Mesenchymal stem cell (in vitro differentiated cells and primary cell): ENCODE measurements around the gene SPATS2L.

Experiments used
- DNase-seq: peaks from one replicate; pipeline ENCODE4 v3.0.0-alpha.2; 2013
- H2AFZ ChIP-seq: one replicate; pipeline ENCODE4 v1.6.1; 2013; ENCODE audit warnings: low read depth, mild to moderate bottlenecking, control low read depth, inconsistent platforms, low read length, moderate library complexity
- H2AK5ac ChIP-seq: 2 replicates; pipeline ENCODE4 v1.6.1; 2013; ENCODE audit warnings: low read length, moderate library complexity, mild to moderate bottlenecking, inconsistent platforms; ENCODE audit not compliant: severe bottlenecking
- H2BK120ac ChIP-seq: one replicate; pipeline ENCODE4 v1.6.1; 2013; ENCODE audit warnings: low read depth, mild to moderate bottlenecking, inconsistent platforms, low read length, moderate library complexity
- H2BK12ac ChIP-seq, 2 experiments: one replicate each; pipeline ENCODE4 v1.6.1; 2013; ENCODE audit warnings: inconsistent platforms in 2 of 2, low read length in 2 of 2, mild to moderate bottlenecking in 2 of 2, moderate library complexity in 2 of 2, control low read depth in 1 of 2
- H2BK15ac ChIP-seq: one replicate; pipeline ENCODE4 v1.6.1; 2013; ENCODE audit warnings: mild to moderate bottlenecking, low read depth, inconsistent platforms; ENCODE audit not compliant: poor library complexity, severe bottlenecking
- H2BK5ac ChIP-seq: 2 replicates; pipeline ENCODE4 v1.6.1; 2013; ENCODE audit warnings: low read depth, mild to moderate bottlenecking, low read length, control low read depth, inconsistent platforms; ENCODE audit not compliant: poor library complexity, severe bottlenecking
- H3K14ac ChIP-seq, 2 experiments: one replicate each; pipeline ENCODE4 v1.6.1; 2013; ENCODE audit warnings: inconsistent platforms in 2 of 2, low read length in 2 of 2, control low read depth in 1 of 2, mild to moderate bottlenecking in 1 of 2, moderate library complexity in 1 of 2
- H3K18ac ChIP-seq, 2 experiments: one replicate each; pipeline ENCODE4 v1.6.1; 2013; ENCODE audit warnings: inconsistent platforms in 2 of 2, low read length in 2 of 2, control low read depth in 1 of 2, low read depth in 1 of 2, mild to moderate bottlenecking in 1 of 2
- H3K23ac ChIP-seq, 2 experiments: one replicate each; pipeline ENCODE4 v1.6.1; 2013; ENCODE audit warnings: inconsistent platforms in 2 of 2, low read length in 2 of 2, mild to moderate bottlenecking in 2 of 2, moderate library complexity in 2 of 2, control low read depth in 1 of 2
- H3K27ac ChIP-seq: 2 replicates; pipeline ENCODE4 v1.5.1; 2013; ENCODE audit warnings: mild to moderate bottlenecking, moderate library complexity, low read length, control low read depth, inconsistent platforms; ENCODE audit not compliant: poor library complexity, severe bottlenecking
- H3K27me3 ChIP-seq, 2 experiments: 2 replicates each; pipeline versions ENCODE4 v1.6.1 to v1.7.0; 2013; ENCODE audit warnings: low read length in 2 of 2, mild to moderate bottlenecking in 2 of 2, moderate library complexity in 2 of 2, control low read depth in 1 of 2, inconsistent platforms in 1 of 2; ENCODE audit not compliant: control insufficient read depth in 1 of 2, insufficient read depth in 1 of 2
- H3K36me3 ChIP-seq, 2 experiments: 2 replicates each; pipeline versions ENCODE4 v1.6.1 to v1.7.0; 2013; ENCODE audit warnings: low read length in 2 of 2, control low read depth in 1 of 2, inconsistent platforms in 1 of 2, low read depth in 1 of 2, mild to moderate bottlenecking in 1 of 2; ENCODE audit not compliant: insufficient read depth in 2 of 2, control insufficient read depth in 1 of 2
- H3K4ac ChIP-seq, 2 experiments: one replicate each; pipeline ENCODE4 v1.6.1; 2013; ENCODE audit warnings: inconsistent platforms in 2 of 2, low read length in 2 of 2, mild to moderate bottlenecking in 2 of 2, moderate library complexity in 2 of 2, control low read depth in 1 of 2, low read depth in 1 of 2
- H3K4me1 ChIP-seq: 2 replicates; pipeline ENCODE4 v1.6.1; 2013; ENCODE audit warnings: low read depth, low read length, control low read depth; ENCODE audit not compliant: control insufficient read depth, insufficient read depth
- H3K4me2 ChIP-seq: 2 replicates; pipeline ENCODE4 v1.6.1; 2013; ENCODE audit warnings: low read length, mild to moderate bottlenecking, inconsistent platforms; ENCODE audit not compliant: poor library complexity, severe bottlenecking
- H3K4me3 ChIP-seq, 2 experiments: 2 replicates each; pipeline versions ENCODE4 v1.5.1 to v1.7.0; 2013; ENCODE audit warnings: low read length in 2 of 2, mild to moderate bottlenecking in 2 of 2, control low read depth in 1 of 2, low read depth in 1 of 2; ENCODE audit not compliant: insufficient read depth in 1 of 2
- H3K79me1 ChIP-seq: replicated peaks from 2 replicates; pipeline ENCODE4 v1.6.1; 2013; ENCODE audit warnings: mild to moderate bottlenecking, control low read depth, low read length, inconsistent platforms; ENCODE audit not compliant: poor library complexity, severe bottlenecking
- H3K9ac ChIP-seq: 2 replicates; pipeline ENCODE4 v1.7.0; 2013; ENCODE audit warnings: mild to moderate bottlenecking, low read length, moderate library complexity
- H3K9me3 ChIP-seq: 2 replicates; pipeline ENCODE4 v1.7.0; 2013; ENCODE audit warnings: mild to moderate bottlenecking, low read length; ENCODE audit not compliant: control insufficient read depth
- H4K8ac ChIP-seq: one replicate; pipeline ENCODE4 v1.6.1; 2013; ENCODE audit warnings: inconsistent platforms, mild to moderate bottlenecking, low read length, moderate library complexity
- H4K91ac ChIP-seq: one replicate; pipeline ENCODE4 v1.6.1; 2013; ENCODE audit warnings: mild to moderate bottlenecking, low read length, inconsistent platforms
- WGBS: methylation state at CpG from one replicate; pipeline ENCODE4 v1.1.7; 2013; ENCODE audit warnings: mixed read lengths; 5-methylcytosine and 5-hydroxymethylcytosine counted together

The SPATS2L gene

DNA sequence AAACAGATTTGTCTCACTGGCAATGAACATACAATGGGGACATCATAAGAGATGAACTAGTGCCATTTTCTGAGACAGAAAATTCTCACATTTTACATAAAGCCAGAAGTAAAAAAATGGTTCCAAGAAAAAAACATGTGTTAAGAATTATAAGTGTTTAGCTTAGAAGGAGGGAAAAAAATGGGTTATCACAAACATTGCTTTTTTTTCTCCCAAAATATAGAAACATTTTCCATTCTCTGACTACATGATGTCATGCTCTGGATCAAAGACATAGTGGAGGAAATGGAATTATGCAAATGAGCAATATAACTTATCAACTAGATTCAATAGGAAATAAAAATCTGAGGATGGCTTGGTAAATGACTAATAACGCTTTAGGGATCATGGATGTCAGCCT is 49.8 kb downstream of the SPATS2L start:
- Histone ChIP-seq H3K14ac (no peak overlapping the region), H3K36me3 (no peaks in the 10 kb centered on the region), H3K4ac (no peak overlapping the region), H3K27me3 (no peaks in the 10 kb centered on the region), H4K8ac (no peak overlapping the region), H3K9me3 (no peaks in the 10 kb centered on the region), H3K9ac (no peak overlapping the region), H2BK120ac (no peak overlapping the region), H2BK12ac (no peak overlapping the region), H3K4me1 (peaks cover 5% of the 10 kb centered on the region), H2AFZ (no peak overlapping the region), H3K4me2 (no peak overlapping the region), H2AK5ac (no peak overlapping the region), H2BK5ac (no peak overlapping the region), H2BK15ac (no peak overlapping the region), H3K4me3 (no peak overlapping the region), H3K79me1 (peaks cover 9% of the 10 kb centered on the region), H3K18ac (no peak overlapping the region), H3K27ac (peak overlapping the region; percentile 79), H4K91ac (no peak overlapping the region), H3K23ac (no peak overlapping the region)
- 100% methylated on average over 1 of the region's 1 CpG for WGBS
- DNase-seq = no peak

DNA sequence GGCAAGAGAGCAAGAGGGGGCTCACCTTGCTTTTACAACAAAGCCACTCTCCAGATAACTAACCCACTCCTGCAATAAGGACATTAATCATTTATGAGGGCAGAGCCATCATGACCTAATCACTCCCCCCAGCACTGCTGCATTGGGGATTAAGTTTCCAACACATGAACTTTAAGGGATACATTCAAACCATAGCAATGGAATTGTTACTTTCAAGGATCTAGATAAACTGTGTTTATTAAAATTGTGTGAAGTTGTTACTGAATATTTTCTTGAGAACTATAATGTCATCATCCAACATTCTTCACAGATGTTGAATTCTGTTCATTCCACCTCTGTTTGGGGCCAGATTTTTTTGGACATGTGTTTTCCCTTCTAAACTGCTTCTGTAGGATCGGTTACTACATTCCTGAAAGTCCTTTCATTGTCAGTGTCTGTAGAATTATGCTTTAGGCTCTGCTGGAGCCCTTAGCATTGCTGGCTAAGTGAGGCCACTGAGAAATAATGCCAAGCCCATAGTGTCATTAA is 50.4 kb downstream of the SPATS2L start:
- H4K91ac ChIP-seq = no peak overlapping the region

DNA sequence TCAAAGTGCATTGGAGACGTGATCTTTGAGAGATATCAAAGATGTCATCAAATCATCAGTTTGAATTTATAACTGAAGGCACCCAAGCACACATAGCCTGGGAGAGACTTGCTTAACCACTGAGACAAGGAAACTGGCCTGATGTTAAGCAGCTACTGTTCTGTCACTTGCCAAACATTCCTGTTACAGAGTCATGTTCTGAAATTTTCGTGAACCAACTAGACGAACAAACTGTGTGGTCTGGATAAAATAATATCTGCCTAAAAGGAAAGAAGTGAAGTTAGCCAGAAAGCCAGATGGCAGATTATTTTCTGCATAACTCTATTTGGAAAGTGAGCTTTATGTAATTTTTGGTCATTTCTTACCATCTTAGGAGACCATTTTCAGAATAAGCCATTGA is 51.4 kb downstream of the SPATS2L start:
- Histone ChIP-seq H3K4me2 (no peak overlapping the region), H3K4ac (no peak overlapping the region), H3K18ac (no peak overlapping the region), H2BK120ac (no peak overlapping the region), H2AK5ac (peak overlapping the region; percentile 64), H3K9me3 (no peaks in the 10 kb centered on the region), H2BK12ac (peak overlapping the region in 1 of 2 experiments; percentile 38), H3K4me3 (no peak overlapping the region), H4K8ac (no peak overlapping the region), H2BK15ac (no peak overlapping the region), H2AFZ (no peak overlapping the region), H3K36me3 (no peaks in the 10 kb centered on the region), H3K79me1 (peaks cover 15% of the 10 kb centered on the region), H3K9ac (no peak overlapping the region), H3K4me1 (peaks cover 5% of the 10 kb centered on the region), H4K91ac (no peak overlapping the region), H2BK5ac (no peak overlapping the region), H3K27ac (peak overlapping the region; percentile 79), H3K27me3 (no peaks in the 10 kb centered on the region), H3K23ac (no peak overlapping the region), H3K14ac (no peak overlapping the region)
- WGBS = 83% methylated on average over 3 of the region's 3 CpGs
- no peak for DNase-seq

More for the DNA sequence above, 50.4 kb downstream of the SPATS2L start:
- Histone ChIP-seq H3K4ac (no peak overlapping the region), H2BK15ac (no peak overlapping the region), H4K8ac (no peak overlapping the region), H3K27me3 (no peaks in the 10 kb centered on the region), H3K4me1 (peaks cover 5% of the 10 kb centered on the region), H3K18ac (no peak overlapping the region), H2AFZ (no peak overlapping the region), H3K36me3 (no peaks in the 10 kb centered on the region), H2AK5ac (no peak overlapping the region), H3K79me1 (peaks cover 9% of the 10 kb centered on the region), H2BK120ac (no peak overlapping the region), H3K9ac (no peak overlapping the region), H3K4me2 (no peak overlapping the region), H2BK12ac (no peak overlapping the region), H3K9me3 (no peaks in the 10 kb centered on the region), H2BK5ac (no peak overlapping the region), H3K23ac (no peak overlapping the region), H3K27ac (peak overlapping the region; percentile 79), H3K4me3 (no peak overlapping the region), H3K14ac (no peak overlapping the region)
- DNase-seq = peak; percentile 54
- 0% methylated on average over 1 of the region's 1 CpG for WGBS

DNA sequence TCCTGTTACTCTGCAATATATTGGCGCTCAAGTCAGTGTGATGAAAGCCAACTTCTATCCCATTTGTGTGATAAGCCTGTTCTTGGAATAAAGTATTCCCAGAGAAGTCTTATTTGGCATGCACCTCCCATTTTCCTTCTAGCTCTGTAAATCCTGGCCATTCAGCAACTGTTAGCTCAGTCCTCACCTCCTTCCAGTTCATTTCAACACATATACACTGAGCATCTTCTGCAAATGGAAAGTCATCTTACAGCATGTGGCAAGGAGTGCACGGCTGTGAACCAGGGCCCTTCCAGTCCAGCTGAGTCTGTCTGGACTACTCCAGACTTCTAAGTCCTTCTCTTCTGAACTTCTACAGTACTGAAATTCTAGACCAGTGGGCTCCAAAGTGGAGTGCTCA is 53.1 kb downstream of the SPATS2L start:
- no peak for DNase-seq
- WGBS = 100% methylated on average over 2 of the region's 2 CpGs
- Histone ChIP-seq H2BK12ac (peak overlapping the region in 1 of 2 experiments; percentile 51), H3K4ac (no peak overlapping the region), H3K36me3 (no peaks in the 10 kb centered on the region), H3K9me3 (no peaks in the 10 kb centered on the region), H4K91ac (no peak overlapping the region), H3K27ac (no peak overlapping the region), H2BK15ac (no peak overlapping the region), H3K27me3 (no peaks in the 10 kb centered on the region), H3K4me3 (no peak overlapping the region), H3K4me2 (no peak overlapping the region), H2AK5ac (peak overlapping the region; percentile 38), H2AFZ (no peak overlapping the region), H4K8ac (peak overlapping the region; percentile 82), H3K14ac (no peak overlapping the region), H3K79me1 (peaks cover 20% of the 10 kb centered on the region), H3K18ac (no peak overlapping the region), H2BK5ac (no peak overlapping the region), H3K4me1 (peaks cover 5% of the 10 kb centered on the region), H2BK120ac (no peak overlapping the region), H3K9ac (no peak overlapping the region), H3K23ac (peak overlapping the region in 1 of 2 experiments; percentile 43)
